T-helper 2 cell treated with Interferon-gamma antibody and Interleukin-4, amounts not matched to agents 100 ng/mL and 5 ng/mL, for 36 hours (primary cell): ENCODE data around the gene HSD17B10. TPM values are rescaled to one million over a fixed set of nuclear protein-coding genes. Genes with fewer than 3 reads are reported as not detected.
"Not testable (repeated sequence)": the region's sequence is repeated elsewhere in the genome, so short reads cannot be mapped to it uniquely, and the experiment has no call there.

Experiments
- intact Hi-C: fragments of 100-400 bp; cut with micrococcal nuclease; formaldehyde crosslinking; loops from one replicate; pipeline ENCODE4 v1.15.1; 2023
- total RNA-seq: library from RNA; stranded (reverse); gene quantifications from 2 replicates; pipeline ENCODE4 v1.2.3, GENCODE V29; 2022

The HSD17B10 gene
- total RNA-seq, result 125 and 128 TPM in 2 replicates

DNA sequence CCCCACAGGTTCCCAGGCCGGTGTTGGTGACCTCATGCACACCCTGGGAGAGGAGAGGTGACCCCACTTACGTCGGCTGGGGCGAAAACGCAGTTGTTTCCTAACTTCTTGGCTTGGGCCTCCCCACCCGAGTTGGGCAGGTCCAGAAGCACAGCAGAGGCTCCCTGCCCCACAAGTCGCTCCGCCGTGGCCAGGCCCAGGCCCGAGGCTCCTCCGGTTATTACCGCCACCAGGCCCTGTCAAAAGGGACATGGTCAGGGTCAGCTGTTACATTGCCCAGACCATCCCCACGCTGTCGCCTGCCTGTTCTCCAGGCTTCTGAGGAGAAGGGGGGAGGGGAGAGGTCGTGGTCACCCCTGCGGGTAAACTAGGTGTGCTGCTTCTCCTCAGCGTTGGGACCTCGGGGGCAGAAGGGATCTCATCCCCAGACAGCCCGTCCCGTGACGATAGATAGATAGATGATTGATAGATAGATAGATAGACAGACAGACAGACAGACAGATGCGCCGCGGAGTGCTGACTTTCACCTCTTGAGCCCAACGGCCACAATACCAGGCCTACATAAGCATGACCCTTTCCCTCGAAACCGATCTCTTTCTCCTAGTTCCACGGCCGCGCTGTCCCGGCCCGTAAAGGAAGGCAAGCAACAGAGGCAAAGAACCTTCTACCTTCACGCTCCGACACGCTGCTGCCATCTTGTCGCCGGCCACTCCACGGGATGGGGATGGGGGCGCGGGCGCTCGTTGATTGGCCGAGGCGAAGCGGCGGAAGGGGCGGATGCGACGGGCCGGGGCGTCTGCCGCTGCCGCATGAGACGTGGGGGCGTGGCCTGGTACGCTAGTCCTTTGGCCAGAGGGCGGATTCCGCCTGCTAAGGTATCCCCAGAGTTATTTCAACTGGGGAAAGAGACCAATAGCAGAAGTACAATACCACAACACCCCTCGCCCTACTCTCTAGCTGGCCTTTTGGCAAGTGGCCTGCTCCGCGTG, at the start of gene HSD17B10:
Gene HSD17B10, minus strand, starts transcription at position 720 of the 989 bp plus-strand sequence. Its CDS starts 25 bp downstream, at position 695.
- intact Hi-C loops, result loop anchor here (1.0 kb wide), 1 partner anchor 12 kb away; the partner anchor contains the start of genes RIBC1 and SMC1A

DNA sequence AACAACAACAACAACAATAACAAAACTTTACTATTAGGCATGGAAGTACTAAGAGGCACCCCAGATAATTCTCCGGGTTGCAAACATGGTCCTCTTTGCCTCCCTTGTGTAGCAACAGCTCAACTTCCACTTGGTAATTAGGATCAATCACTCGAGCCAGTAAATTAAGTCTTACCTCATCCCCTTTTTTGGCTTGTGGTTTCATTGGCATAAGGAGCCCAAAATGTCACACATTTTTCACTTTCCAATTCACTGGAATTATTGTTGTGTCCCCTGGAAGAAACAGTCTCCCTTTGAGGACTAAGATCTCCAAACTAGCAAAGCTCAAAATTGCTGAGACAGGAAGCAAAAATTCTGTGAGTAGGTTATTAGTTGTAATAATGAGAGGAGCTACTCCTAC, 49.2 kb upstream of the HSD17B10 start:
- intact Hi-C loops, result no loop called here

DNA sequence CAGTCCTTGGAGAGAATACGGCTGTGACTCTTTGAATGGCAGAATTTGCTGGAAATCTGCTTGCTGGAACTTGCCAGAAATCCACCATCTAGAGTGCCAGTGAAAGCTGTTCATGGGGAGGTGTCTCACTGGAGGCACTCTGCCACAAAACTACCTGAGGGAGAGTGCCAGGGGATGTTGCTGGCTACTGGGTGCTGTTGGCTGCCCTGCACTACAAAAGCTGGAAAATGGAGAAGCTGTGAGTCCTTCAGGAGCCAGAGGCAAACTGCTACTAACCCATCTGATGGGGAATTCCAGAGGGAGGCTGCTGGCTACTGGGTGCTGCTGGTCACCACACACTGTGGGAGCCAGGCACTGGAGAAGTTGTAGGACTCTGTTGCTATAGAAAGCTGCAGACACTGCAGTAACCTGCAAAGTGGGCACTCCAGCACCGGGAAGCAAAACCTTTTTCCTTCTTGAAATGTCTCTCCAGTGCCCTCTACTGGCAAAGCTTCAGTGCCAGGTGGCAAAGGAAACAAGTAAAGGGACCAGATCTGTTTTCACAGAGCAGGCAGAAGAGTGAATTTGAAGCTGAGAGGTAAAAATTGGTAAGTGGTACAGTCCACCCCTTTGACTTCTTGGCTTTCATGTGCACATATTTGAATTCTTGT, 47.8 kb upstream of the HSD17B10 start:
- intact Hi-C loops, result loop anchor here (1.0 kb wide), 1 partner anchor 169 kb away; no protein-coding TSS in a partner anchor

DNA sequence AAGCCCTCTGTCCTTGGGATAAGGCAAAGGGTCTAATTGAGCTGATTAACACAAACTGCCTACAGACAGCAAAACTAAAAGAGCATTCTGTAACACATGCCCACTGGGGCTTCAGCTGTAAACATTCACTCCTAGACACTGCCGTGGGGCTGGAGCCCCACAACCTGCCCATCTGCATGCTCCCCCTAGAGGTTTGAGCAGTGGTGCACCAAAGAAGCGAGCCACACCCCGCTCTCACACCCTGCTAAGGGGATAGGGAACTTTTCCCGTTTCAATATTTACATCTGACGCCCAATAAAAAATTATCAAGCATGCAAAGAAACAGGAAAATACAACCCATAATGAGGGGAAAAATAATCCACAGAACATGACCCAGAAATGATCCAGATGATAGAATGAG, 46.9 kb upstream of the HSD17B10 start:
- intact Hi-C loops, result no loop called here

- intact Hi-C loops, result no loop called here
Observed at GRCh38 chrX:53479301-53479700, 45.1 kb upstream of the HSD17B10 start.

DNA sequence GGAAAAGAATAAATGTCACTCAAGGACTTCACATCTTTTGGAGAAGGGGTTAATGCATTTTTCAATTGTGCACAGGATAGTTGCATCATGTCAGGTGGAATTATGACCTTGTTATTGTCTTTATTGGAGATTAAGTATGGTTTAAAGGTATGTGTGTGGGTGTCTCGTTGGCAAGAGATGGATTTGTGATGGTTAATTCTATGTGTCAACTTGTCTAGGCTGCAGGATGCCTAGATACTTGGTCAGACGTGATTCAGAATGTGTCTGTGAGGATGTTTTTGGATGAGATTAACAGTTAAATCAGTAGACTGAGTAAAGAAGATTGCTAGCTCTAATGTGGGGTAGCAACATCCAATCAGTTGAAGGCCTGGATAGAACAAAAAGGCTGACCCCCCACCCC, 42.2 kb upstream of the HSD17B10 start:
- intact Hi-C loops, result no loop called here

DNA sequence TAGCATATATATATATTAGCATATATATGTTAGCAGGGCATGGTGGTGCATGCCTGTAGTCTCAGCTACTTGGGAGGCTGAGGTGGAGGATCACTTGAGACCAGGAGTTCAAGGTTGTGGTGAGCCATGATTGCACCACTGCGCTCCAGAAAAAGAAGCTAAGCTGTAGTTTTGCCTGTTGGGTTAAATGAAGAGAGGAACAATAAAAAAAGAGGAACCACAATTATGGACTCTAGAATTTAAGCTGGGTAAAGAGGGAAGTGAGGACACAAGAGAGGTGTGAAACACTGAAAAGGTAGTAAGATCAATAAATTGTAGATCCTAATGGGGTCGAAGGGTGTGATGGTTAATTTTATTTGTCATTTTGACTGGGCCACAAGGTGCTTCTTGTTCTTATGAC, 40.5 kb upstream of the HSD17B10 start:
- intact Hi-C loops, result no loop called here

- intact Hi-C loops, result no loop called here
Observed at GRCh38 chrX:53471346-53471745, 37.2 kb upstream of the HSD17B10 start.

- intact Hi-C loops, result not testable (repeated sequence)
Observed at GRCh38 chrX:53468659-53469058, 34.5 kb upstream of the HSD17B10 start.

GRCh38 chrX:53458082-53458481, 23.9 kb upstream of the HSD17B10 start:
- intact Hi-C loops, result no loop called here

DNA sequence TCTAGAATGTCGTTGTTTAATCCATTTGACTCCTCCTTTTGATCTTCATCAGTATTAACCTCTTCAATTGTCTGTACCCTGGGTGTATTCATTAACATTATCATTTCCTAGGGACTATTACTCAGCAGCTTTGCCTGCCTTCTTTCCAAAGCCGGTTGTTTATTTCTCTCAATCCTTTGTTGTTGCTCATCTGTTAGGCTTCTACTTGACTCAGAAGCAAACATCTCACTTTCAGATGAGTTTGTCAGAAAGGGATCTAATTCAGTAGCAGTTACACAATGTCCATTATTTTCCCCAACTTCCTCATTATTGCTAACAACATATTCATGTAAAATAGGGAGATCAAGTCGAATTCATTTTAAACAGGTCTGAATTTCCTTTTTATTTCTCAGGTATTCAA, 22.1 kb upstream of the HSD17B10 start:
- intact Hi-C loops, result no loop called here

- intact Hi-C loops, result no loop called here
Observed at GRCh38 chrX:53452812-53453211, 18.6 kb upstream of the HSD17B10 start.

GRCh38 chrX:53449632-53450031, 15.5 kb upstream of the HSD17B10 start:
- intact Hi-C loops, result no loop called here

- intact Hi-C loops, result no loop called here
Observed at GRCh38 chrX:53447441-53447840, 13.3 kb upstream of the HSD17B10 start.

DNA sequence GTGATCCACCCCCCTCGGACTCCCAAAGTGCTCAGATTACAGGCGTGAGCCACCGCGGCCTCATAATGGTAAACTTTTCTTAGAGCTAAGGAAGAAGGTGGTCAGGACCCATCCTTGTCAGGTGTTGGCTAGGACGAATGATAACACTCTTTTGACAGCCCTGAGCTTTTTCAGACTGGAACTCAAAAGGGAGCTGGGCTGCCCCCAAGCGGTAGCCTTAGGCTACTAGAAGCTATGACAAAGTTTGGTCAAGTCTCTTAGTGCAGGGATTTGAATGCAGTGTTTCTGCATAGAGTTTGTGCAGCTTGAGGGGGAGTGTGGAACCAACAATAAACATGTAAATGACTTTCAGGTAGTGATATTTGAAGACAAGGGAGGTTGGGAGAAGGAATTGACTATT, 11.8 kb upstream of the HSD17B10 start:
- intact Hi-C loops, result no loop called here

DNA sequence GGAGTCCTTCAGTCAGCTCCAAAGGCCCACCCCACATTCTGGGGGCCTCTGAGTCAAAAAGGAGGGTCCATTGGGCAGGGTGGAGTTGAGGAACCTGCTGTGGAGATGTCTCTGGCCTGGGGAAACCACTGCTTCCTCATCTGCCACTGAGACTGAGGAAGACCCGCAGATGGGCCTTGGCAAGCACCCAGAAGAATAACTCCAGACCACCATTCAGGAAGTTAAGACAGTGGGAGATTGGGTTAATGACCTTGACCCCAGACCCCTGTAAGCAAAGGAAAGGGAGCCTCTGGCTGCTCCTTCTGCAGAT, 8.1 kb upstream of the HSD17B10 start:
- intact Hi-C loops, result no loop called here

GRCh38 chrX:53441531-53442321, 7.6 kb upstream of the HSD17B10 start:
- intact Hi-C loops, result no loop called here

GRCh38 chrX:53440621-53441517, 6.7 kb upstream of the HSD17B10 start:
- intact Hi-C loops, result no loop called here

DNA sequence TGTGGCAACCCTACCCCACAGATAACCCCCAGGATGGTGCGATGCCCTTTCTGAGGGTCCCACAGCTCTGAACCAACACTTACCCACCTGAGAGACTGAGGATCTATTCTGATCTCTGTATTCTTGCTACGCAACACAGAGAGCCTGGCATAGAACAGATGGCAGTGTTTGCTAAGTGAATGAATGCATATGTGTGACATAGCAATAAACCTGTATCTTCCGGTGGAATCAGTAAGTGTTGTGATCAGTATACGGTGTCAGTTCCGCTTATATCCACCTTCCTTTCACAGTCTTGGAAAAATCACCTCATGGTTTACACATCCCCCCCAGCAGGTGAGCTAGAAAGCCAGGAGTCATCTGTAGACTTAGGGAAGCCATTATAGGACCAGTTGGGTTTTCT, 5.9 kb upstream of the HSD17B10 start:
- intact Hi-C loops, result no loop called here

- intact Hi-C loops, result loop anchor here (5.0 kb wide), 1 partner anchor 122 kb away; no protein-coding TSS in a partner anchor
Observed at GRCh38 chrX:53438832-53439230, 4.7 kb upstream of the HSD17B10 start.
